HG03175 (cell line): ENCODE measurements around the gene MLYCD.
A peak's percentile ranks its signal among the peaks of the same experiment; 100 is the strongest.

ENCODE experiments used
- ATAC-seq: cut with Tn5 transposase; IDR thresholded peaks from one replicate; pipeline ENCODE4 v1.9.1; 2021; ENCODE audit warnings: mild to moderate bottlenecking, moderate library complexity; ENCODE audit not compliant: unreplicated experiment

Gene MLYCD

DNA sequence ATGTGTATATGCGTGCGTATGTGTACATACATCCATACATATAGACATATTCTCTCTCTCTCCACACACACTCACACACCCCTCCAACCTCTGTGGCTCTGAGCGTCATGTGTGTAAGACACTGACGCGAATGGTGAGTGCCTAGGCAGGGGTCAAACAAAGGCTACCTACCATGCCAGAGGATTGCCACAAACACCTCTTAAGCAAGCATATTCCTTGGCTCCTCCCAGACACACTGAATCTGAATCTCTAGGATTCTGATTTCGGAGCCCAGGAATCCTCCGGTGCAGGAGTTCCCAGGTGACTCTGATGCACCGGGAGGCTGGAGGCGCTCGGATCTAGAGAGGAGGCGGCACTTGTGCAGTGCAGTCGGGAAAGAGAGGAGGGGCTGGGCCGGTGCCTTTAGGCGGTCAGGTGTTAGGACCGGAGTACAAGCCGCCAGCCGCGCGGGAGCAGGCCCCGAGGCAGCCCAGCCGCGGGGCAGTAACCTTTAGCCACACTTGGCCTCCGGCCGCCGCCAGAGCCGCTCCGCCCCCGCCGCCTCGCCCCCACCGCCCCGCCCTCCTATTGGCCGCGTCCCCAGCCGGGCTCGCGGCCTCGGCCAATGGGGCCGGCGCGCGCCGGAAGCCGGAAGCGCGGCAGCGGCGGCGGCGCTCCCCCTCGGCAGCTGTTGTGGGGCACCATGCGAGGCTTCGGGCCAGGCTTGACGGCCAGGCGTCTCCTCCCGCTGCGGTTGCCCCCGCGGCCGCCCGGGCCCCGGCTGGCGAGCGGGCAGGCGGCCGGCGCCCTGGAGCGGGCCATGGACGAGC is at the start of gene MLYCD:
TSS of gene MLYCD (plus strand) at position 653 of the 809 bp plus-strand sequence. CDS start at position 683, 30 bp downstream.
- peak; percentile 80 for ATAC-seq

DNA sequence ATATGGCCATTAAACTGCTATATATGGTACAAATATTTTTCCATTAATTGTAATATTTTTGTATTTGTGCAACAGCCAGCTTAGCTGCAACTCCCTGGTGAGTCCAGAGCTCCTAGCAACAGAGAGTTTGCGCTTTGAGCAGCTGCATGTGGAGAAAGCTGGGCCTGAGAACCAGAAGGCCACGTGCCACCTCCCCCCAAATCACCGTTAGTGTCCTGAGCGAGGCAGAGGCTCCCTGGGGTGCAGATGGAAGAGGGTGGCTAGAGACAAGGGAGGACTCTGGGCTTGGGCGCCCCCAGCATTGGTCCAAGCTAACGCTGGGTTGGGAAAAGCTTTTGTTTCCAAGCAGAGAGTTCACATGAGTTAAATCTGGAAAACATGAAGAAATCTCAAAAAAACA is 49.5 kb upstream of the MLYCD start:
- ATAC-seq = no peak

DNA sequence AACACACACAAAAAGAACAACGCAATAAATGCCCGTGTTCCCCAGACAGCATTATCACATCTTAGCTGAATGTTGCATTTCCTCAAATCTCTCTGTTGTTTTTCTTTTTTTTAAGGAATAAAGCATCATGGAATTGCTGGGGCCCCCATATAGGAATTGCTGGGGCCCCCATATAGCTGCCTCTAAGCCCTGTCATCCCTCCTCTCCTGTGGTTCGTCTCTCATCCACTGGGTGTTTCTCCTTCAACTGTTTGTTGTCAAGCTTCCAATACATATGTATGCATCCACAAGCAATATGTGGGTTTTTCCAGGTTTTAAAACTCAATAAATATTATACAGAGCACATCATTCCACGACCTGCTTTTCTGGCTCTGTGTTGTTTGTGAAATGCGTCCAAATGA is 48.0 kb upstream of the MLYCD start:
- ATAC-seq = no peak

DNA sequence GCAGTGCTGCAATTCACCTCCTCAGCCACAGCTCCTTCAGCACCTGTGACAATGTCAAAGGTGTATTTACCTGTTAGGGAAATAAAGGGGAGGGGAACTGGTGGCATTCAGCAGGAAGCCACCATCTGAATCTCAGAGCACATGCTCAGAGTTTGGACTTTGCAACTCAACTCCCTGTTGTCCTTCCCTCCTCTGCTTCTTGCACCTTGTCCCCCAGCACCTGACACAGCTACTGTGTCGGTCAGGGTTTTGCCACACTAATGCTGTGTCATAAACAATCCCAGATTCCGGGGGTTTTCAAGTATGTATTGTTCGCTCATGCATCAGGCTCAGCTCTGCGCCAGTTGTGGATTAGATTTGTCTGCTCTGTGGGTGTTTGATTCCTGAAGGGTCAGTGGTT is 47.4 kb upstream of the MLYCD start:
- ATAC-seq = no peak

DNA sequence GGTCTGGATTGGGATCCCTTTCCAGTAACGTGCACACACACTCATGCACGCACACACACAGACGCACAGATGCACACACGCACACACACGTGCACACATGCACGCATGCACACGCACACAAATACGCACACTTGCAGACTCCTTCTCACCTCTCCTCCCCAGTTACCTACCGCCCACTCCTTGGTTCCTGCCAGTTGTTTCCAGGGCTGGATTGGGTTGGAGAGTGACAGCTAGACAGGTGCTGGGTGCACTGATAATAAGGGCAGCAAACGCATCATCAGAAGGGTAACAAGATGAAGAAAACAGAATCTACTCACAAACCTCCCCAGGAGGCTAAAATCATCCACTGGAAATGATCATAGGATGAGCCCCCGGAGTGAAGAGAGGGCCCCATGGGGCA is 46.1 kb upstream of the MLYCD start:
- no peak for ATAC-seq

DNA sequence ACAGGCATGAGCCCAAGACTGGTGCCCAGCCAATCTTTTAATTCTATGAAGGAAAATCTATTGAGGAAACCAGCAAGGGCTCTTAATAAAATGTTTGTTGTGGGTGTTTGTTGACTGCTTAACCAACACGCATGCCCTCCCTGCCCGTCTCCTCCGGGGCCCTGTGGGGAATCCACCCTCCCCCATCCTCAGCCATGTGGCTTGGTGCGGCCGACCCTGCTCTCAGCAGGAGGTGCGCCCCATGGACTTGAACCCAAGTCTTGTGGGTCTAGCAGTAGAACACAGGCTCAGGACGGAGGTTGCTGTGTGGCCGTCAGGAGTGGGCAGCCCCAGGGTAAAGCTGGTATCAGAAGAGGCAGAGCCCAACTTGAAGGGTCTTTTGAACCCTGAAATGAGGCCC is 45.1 kb upstream of the MLYCD start:
- ATAC-seq = no peak

DNA sequence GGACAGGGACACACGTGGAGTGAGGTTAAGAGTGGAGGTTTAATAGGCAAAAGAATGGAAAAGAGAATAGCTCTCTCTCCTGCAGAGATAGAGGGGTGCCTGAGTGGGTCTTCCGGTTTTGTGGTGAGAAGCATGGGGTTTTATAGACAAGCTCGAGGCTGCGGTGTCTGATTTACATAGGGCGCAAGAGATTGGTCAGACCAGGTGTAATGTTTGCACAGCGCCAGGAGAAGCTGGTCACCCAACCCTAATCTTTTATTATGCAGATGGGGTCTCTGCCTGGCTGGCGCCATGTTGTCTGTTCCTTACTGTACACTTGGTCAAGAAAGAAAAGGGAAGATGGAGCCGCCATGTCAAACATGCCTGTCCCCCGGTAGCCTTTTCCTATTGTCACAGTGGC is 44.5 kb upstream of the MLYCD start:
- no peak for ATAC-seq

DNA sequence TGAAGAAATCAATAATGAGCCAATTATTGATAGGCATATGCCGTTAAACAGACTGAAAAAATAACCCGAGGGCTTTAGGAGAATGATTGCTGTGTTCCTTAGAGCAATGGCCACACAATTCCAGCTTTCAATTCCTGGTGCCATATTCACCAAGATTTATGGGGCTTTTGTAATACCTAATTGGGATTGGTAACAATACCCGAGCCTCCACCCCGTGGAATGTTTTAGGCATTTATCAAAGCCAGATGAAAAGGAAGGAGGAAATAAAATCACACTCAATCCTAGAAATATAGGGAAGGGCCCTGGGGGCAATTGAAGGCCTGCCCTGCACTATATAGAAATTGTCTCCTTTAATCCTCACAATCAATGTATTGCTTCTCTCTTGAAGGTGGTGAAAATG is 42.1 kb upstream of the MLYCD start:
- no peak for ATAC-seq

DNA sequence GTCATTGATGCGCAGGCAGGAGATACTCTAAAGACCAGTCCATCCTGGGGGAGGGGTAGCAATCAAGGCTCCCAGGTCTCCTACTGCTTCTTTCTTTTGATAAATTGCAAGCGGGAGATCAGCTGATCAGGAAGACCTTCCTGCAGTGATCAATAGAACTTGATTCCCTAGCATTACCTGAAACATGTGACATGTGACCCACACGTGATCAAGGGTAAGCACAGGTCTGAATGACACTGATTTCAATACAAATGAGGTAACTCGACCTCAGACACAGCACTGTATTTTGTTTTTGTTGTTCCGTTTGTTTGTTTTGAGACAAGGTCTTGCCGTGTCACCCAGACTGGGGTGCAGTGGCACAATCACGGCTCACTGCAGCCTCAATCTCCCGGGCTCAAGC is 39.6 kb upstream of the MLYCD start:
- ATAC-seq = no peak

DNA sequence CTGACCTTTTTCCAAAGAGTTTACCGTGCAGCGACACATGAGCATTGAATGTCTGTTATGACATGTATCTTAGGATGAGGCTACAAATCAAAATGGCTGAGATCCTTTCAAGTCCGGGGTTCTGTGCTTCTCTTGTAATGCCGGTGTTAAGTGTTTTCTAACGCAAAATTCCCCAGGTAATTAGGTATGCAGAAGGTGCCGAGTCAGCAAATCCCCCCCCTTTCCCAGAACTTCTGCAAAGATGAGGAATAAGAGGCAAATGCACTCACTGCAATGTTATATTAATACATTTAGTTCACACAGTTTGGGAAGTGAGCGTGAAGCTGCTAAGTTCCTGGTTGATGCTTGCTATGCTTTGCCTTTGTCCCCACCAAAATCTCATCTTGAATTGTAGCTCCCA is 36.3 kb upstream of the MLYCD start:
- ATAC-seq = no peak

DNA sequence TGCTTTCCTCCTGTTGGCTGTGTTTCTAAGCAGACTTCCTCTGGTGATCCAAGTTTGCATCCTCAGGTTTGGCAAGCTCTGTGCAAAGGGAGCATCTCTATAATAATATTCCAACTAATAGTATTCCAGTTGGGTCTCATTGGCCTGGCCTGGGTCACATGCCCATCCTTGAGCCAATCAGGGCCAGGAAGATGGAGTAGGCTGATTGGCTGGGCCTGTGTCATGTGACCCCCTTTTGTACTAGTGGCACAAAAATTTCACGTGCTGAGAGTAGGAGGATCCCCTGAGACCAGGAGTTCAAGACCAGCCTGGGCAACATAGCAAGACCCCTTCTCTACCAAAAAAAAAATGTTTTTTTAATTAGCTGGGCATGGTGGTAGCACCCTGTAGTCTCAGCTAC is 35.2 kb upstream of the MLYCD start:
- no peak for ATAC-seq

DNA sequence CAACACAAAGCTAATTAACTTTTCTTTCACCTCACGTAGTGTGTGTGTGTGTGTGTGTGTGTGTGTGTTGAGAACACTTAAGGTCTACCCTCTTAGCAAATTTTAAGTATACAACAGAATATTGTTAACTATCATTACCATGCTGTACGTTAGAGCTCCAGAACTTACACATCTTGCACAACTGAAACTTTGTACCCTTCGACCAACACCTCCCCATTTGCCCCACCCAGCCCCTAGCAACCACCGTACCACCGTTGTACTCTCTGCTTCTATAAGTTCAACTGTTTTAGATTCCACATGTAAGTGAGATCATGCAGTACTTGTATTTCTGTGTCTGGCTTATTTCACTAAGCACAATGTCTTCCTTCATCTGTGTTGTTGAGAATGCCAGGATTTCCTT is 28.1 kb upstream of the MLYCD start:
- no peak for ATAC-seq

DNA sequence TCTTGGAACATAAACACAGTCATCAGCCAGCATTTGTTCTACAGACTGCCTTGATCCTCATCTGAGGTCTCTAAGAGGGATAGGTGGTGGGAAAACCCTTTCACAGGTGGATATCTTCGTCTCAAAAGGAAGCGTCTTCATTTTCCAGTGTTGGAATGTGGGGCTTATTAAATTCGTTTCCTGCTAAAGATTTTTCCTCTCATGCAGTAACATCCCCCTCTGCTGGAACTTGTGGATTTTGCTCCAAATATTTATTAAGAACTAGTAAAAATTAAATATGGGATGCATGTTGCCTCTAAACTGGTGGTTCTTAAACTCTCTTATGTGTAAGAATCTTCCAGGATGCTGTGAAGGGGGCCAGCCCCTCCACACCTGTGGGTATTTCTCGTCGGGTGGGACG is 20.1 kb upstream of the MLYCD start:
- ATAC-seq = no peak

DNA sequence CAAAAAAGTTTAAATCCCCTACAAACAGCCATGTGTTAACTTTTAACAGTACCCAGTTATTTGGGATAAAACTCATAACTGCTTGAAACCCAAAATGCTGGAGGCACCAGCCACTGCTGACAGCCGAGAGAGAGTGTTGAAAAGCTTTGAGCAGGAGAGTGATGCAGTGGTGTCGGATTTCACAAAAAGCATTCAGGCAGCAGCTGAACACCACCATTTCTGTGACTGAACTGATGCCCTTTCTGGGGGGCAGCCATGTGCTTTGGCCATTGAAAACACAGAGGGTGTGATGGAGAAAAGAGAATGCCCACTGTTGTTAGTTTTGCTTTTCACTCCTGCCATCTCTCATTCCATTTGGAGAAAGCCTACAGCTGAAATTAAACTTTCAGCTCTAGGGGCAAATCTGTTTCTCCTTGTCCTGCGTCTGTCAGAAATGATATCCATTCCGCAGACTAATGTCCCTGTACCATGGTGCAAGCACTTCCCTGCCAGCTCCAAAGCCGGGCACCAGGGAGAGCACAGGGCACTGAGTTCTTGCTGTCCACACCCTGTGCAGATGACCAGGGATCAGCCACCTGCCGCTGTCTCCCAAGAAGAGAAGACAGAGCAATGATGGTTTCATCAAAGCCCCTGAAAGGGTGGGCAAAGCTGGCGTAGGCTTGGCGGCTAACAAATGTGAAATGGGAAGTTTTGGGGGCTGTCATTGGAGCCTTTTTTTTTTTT is 16.6 kb upstream of the MLYCD start:
- ATAC-seq = no peak

DNA sequence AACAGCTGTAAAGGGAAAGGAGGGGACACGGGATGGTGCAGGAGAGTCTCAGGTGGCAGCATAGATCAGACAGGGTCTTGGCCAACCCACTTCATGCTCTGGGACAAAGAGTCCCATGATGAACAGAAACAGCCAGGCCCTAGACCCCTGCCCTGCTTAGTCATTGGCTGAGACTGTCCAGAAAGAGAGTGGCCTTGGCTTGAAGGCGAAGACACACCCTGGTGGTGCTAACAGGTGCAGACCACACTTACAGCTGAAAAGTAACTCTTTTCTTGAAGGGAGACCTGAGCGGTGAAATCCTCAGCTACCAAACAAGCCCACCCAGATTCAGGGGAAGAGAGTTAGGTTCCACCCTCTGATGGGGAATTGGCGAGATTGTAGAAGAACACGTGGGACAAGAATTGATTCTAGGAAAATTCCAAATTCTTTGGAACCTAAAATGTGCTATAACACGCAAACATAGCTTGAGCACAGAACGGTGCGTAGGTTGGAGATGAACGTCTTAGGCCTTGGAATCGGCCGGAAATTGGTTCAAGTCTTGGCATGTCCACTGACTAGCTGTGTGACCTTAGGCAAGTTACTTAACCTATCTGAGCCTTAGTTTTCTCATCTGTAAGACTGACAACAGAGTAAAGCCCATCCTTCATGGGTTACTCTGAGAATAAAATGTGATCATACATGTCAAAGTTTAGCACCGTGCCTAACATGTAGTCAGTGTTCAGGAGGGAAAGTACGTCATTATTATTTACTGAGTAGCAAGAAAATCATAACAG is 12.5 kb upstream of the MLYCD start:
- ATAC-seq = no peak

DNA sequence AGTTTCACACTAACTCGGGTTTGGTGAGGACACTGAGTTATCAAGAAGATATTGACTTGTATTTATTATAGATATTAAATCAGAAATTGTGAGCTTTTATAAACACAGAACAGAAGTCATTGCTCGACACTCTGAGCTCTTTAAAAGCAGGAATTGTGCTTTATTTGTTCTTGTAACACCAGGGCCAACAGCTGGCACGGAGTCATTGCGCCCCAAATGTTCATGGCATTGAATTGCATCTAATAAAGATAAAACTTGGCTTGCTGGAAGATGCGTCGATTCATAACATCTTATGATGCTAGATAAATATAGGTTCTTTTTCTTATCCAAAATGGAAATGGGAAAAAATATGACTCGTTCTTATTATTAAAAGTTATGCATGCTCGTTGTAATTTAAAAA is 11.8 kb upstream of the MLYCD start:
- ATAC-seq = no peak

DNA sequence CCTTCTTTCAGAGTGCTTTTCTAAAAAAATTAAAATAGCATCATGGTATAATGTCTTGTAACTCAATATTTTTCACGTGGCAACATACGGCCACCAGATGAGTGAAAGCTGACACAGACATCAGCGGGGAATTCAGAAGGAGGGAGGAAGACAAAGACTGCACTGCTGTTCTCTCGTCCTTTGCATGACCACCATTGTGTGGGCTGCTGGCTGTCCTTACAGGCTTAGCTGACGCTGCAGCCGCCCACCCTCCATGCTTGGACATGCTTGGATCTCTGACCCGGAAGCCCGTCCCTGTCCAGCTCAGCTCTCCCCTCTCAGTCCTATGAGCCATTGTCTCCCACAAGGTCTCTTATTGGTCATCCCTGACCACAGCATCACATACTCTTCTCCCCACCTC is 11.4 kb upstream of the MLYCD start:
- no peak for ATAC-seq

DNA sequence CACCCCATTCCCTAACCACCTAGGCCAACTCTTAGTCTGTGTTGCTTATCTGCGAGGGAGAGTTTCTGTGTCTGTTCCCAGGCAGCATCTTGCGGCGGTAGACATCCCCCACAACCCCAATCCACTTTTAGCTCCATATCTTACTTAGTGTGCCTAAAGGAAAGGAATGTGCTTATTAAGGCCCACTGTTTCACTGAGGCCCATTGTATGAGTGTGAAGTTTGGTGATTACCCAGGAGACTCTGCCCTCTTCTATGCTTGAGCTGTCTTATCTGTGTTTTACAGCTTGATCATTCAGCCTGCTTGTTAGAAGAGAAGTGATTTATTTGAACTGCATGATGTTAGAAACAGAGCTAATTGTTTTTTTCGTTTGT is 10.3 kb upstream of the MLYCD start:
- no peak for ATAC-seq

DNA sequence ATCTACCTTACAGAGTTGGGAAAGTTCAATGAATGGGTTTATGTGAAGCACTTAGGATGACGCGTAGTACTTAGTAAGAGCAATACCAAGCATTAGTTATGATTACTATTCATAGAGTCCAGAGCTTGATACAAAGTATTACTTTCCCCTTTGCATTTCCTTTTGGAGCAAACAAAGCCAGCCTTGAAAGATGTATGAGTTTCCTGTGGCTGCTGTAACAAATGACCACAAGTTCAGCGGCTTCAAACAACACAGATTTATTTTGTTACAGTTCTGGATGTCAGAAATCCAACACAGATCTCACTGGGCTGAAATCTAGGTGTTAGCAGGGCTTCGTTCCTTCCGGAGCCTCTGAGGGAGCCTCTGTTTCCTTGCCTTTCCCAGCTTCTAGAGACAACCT is 8.6 kb upstream of the MLYCD start:
- no peak for ATAC-seq

DNA sequence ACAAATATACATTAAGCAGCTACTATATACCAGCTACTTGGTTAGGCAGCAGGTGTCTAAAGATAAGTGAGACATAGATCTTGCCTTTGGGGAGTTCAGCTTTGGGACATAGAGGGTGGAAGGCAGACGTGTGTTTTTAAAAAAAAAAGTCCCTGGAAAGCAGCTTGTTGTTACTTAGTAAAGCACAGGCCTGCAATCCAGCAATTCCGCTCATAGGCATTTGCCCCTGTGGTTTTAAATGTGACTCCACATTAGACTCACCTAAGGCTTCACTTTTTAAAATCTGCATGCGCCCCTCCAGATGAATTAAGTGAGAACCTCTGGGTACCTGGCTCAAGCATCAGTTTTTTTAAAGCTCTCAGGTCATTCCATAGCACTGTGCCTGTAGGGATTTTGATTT is 7.2 kb upstream of the MLYCD start:
- ATAC-seq = no peak

DNA sequence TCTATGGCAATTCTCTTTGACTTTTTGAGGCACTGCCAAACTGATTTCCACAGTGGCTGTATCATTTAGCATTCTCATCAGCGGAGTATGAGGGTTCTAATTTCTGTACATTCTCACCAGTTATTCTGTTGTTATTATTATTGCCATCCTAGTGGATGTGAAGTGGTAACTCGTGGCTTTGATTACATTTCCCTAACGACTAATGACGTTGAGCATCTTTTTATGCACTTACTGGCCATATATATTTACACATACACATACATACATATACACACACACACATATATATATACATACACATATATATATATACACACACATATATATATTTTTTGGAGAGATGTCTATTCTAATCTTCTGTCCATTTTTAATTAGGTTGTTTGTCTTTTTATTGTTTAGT is 3.7 kb upstream of the MLYCD start:
- ATAC-seq = no peak

DNA sequence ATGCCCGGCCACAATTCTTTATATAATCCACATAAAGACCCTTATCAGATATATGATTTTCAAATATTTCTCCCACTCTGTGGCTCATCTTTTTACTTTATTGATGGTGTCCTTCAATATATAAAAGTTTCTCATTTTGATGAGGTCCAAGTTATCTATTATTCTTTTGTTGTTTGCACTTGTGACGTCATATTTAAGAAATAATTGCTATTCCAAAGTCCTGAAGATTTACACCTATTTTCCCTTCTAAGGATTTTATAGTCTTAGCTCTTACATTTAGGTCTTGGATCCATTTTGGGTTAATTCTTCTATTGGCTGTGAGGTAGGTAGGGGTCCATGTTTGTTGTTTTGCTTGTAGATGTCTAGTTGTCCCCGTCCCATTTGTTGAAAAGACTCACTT is 3.0 kb upstream of the MLYCD start:
- no peak for ATAC-seq
